Choroid plexus epithelial cell (primary cell): Measurements from ENCODE around the gene B9D2.

Source experiments
- DNase-seq: peaks from one replicate; pipeline ENCODE4 v3.0.0-alpha.2; 2010; ENCODE audit warnings: low read depth
- H3K4me3 ChIP-seq: 2 replicates; pipeline ENCODE4 v1.5.1; 2011; ENCODE audit warnings: low read depth, mild to moderate bottlenecking, control low read depth, low read length, moderate library complexity
- CTCF ChIP-seq: conservative IDR thresholded peaks from 2 replicates; pipeline ENCODE4 v1.5.1; 2011; ENCODE audit warnings: low read depth, mild to moderate bottlenecking, control low read depth, inconsistent platforms, low read length, moderate library complexity

The B9D2 gene

GRCh38 chr19:41399091-41399490, 35.1 kb upstream of the B9D2 start:
- no peak for TF ChIP-seq CTCF
- no peak overlapping the region for H3K4me3 ChIP-seq
- no peak for DNase-seq

- no peak for DNase-seq
- H3K4me3 ChIP-seq: peak overlapping the region; percentile 83
- no peak for TF ChIP-seq CTCF
These were observed 34.6 kb upstream of the B9D2 start for GRCh38 chr19:41398598-41398997.

DNA sequence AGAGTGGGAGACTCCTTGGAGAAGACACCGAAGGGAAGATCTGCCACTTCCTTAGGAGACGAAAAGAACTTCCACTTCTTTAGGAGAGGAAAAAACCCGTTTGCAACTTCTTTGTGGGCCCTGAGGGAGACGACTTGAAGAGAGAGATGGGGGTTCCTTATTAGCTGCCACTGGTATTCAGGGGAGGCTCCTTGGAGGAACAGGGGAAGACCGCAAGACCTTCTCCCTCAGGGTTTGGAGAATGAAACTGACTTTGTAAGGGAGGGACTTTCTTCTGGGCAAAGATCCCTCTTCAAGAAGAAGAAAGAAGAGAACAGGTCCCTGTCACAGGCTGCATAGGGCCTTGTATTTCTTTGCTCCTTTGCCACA, 34.1 kb upstream of the B9D2 start:
- no peak for DNase-seq
- no peak for TF ChIP-seq CTCF
- H3K4me3 ChIP-seq: peak overlapping the region; percentile 83

- TF ChIP-seq CTCF: no peak
- H3K4me3 ChIP-seq: peak within 1 kb of the TSS; percentile 83
- peak; percentile 100 for DNase-seq
These were observed 33.4 kb upstream of the B9D2 start, which contains the start of the genes BCKDHA and EXOSC5 for GRCh38 chr19:41397086-41398049. BCKDHA (plus strand) TSS chr19:41397818; CDS start chr19:41397828, 10 bp downstream. EXOSC5 (minus strand) TSS chr19:41397359; CDS start chr19:41397328, 31 bp downstream.

- H3K4me3 ChIP-seq: no peak overlapping the region
- TF ChIP-seq CTCF: no peak
- DNase-seq: no peak
These were observed 31.4 kb upstream of the B9D2 start for GRCh38 chr19:41395355-41395754.

DNA sequence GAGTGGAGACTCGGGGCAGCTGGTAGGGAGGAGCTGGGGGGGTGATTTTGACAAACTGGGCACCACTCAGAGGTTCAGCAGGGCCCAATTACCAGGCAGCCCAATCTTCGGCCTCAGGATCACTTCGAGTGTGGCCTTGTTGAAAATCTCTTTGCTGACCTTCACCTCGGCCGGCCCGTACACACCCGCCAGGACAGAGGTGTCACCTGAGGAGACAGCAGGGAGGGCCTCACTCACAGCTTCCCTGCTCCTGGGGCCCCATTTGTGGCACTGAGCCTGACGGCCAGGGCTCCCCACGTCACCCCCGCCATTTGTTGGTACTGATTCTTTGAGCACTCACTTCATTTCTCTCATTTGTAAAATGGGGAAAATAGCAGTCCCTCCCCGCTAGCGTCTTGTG, 28.8 kb upstream of the B9D2 start:
- no peak for DNase-seq
- TF ChIP-seq CTCF: no peak
- H3K4me3 ChIP-seq: no peak overlapping the region
